Muscle of leg (tissue), 11 donors: Measurements from ENCODE around the gene ARHGEF2. TPM values are rescaled to one million over a fixed set of nuclear protein-coding genes. Genes with fewer than 3 reads are reported as not detected.

Experiments used
- DNase-seq: peaks from one replicate; pipeline ENCODE4 v3.0.0; 2013
- H3K27ac ChIP-seq: one replicate; pipeline ENCODE4 v1.5.1; 2013; ENCODE audit warnings: mild to moderate bottlenecking, low read length, control low read depth
- H3K27me3 ChIP-seq: one replicate; pipeline ENCODE4 v1.6.1; 2013; ENCODE audit warnings: low read length; ENCODE audit not compliant: control insufficient read depth, insufficient read depth
- H3K36me3 ChIP-seq: one replicate; pipeline ENCODE4 v1.6.1; 2013; ENCODE audit warnings: low read length; ENCODE audit not compliant: control insufficient read depth, insufficient read depth
- H3K4me1 ChIP-seq: one replicate; pipeline ENCODE4 v1.6.1; 2013; ENCODE audit warnings: low read length; ENCODE audit not compliant: control insufficient read depth, insufficient read depth
- H3K4me3 ChIP-seq: one replicate; pipeline ENCODE4 v1.5.1; 2013; ENCODE audit warnings: low read length, control low read depth
- H3K9me3 ChIP-seq: replicated peaks from 2 replicates; pipeline ENCODE4 v1.6.1; 2013; ENCODE audit warnings: low read depth, low read length; ENCODE audit not compliant: control insufficient read depth
- WGBS: methylation state at CpG from one replicate; pipeline ENCODE4 v1.1.5; 2013; ENCODE audit warnings: missing lambda C conversion rate; ENCODE audit not compliant: insufficient coverage; 5-methylcytosine and 5-hydroxymethylcytosine counted together
- polyA plus RNA-seq, 8 donors: library from polyadenylated mRNA; unstranded; fragments of 120-200 nt; gene quantifications; one replicate each; pipeline versions ENCODE4 v1.2.1 to v1.2.3, GENCODE V29; 2013; ENCODE audit warnings: inconsistent platforms in 1 of 8, low replicate concordance in 1 of 8; ENCODE audit not compliant: insufficient read length in 8 of 8, insufficient read depth in 1 of 8
- total RNA-seq: library from RNA; stranded (reverse); fragments of 120-200 nt; gene quantifications from one replicate; pipeline ENCODE4 v1.2.4, GENCODE V29; 2013

ARHGEF2 gene
- total and polyA plus RNA-seq, 9 donors = 100 to 153 (median 139) TPM

DNA sequence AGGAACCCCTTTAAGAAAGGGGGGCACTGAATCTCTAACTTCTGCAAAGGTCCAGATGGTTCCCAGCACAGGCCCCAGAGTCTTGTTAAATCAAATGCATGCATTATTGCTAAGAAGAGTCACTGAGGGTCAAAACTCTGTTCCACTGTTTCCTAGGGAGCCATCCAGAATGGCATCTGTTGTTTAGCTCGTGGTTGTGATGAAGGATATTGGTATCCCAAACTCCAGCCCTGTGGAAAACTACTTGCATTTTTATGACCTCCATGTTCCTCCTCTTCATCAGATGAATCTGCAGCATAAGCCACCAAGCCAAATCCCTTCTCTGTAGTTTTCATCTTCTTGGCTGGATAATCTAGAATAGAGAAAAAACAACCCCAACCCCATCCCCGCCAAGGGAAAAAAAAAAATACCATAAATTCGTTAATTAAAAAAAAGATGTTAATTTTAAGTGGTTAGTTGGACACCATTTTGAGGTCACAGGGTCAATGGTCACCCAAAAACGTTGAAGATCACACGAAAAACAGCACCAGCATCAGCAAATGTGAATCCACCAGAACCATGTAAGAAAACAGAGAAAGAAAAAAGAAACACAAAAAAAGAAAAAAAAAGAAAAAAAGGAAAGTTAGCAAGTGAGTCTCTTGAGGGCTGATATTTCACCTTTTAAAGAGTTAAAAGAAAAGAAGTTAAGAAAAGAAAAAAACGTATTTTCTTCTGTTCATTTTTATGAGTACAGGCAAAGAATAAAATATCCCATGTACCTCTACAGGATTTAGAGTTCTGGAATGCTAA lies 64.2 kb downstream of the ARHGEF2 start:
- DNase-seq = no peak
- Histone ChIP-seq H3K9me3 (no peaks in the 10 kb centered on the region), H3K27ac (no peak overlapping the region), H3K36me3 (peaks cover 56% of the 10 kb centered on the region), H3K4me1 (peaks cover 8% of the 10 kb centered on the region), H3K4me3 (no peak overlapping the region), H3K27me3 (no peaks in the 10 kb centered on the region)
- no CpG with 5 or more reads among the region's 6 CpGs for WGBS

DNA sequence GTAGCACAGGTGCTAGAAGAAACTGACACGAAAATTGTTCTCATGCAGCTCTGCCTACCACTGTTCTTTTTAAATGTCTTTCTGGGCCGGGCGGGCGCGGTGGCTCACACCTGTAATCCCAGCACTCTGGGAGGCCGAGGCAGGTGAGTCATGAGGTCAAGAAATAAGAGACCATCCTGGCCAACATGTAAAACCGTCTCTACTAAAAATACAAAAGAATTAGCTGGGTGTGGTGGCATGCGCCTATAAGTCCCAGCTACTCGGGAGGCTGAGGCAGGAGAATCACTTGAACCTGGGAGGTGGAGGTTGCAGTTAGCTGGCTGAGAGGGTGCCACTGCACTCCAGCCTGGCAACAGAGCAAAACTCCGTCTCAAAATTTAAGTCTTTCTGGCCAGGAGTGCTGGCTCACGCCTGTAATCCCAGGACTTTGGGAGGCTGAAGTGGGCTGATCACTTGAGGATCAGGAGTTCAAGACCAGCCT lies 66.3 kb downstream of the ARHGEF2 start:
- H3K4me3 ChIP-seq = no peak overlapping the region
- 60% methylated on average over 1 of the region's 11 CpGs for WGBS
- H3K9me3 ChIP-seq = no peaks in the 10 kb centered on the region
- peaks cover 8% of the 10 kb centered on the region for H3K4me1 ChIP-seq
- peaks cover 62% of the 10 kb centered on the region for H3K36me3 ChIP-seq
- H3K27me3 ChIP-seq = no peaks in the 10 kb centered on the region
- peak overlapping the region; percentile 82 for H3K27ac ChIP-seq
- DNase-seq = no peak

DNA sequence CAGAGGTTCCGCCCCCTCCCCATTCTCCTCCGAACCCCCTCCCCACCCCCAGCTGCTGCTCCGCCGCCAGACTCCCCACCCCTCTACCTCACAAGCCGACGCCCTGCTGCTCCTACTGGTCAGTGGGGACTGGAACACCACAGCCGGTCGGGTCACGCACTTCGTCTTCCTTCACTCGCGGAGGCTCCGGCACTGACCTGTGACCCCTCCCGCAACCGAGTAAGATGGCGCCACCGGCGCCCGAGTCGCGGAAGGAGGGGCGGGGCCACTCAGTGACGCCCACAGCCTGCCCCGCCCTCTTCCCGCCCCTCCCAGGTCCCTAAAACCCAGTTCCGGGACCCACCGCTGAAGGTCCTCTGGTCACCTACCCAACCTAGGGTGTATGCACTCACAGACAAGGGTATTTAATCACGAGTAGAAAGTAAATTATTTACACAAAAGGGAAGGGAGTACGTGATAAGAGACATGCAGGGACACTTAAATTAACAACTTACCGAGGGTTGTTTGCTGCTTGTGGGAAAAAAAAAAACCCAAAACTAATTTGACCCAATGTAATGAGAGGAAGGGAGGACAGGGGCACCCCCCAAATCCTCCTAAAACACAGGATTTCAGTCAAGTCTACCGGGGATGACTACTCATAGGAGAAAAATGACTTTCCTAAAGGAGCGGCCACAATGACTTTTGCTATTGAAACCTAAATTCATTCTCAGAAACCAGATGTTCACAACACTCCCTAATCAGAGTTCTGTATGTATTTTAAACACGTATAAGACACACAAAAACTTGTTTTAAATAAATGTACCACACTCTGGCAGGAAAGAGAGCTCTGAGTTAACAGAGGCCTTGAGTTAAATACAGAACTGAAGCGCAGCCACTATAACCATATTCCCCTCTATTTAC lies 66.9 kb downstream of the ARHGEF2 start, which contains the start of gene RIT1:
Gene RIT1 (minus strand): TSS at position 194 of the 900 bp plus-strand sequence. CDS start 588 bp downstream, outside the sequence.
- 0% methylated on average over 18 of the region's 34 CpGs for WGBS

DNA sequence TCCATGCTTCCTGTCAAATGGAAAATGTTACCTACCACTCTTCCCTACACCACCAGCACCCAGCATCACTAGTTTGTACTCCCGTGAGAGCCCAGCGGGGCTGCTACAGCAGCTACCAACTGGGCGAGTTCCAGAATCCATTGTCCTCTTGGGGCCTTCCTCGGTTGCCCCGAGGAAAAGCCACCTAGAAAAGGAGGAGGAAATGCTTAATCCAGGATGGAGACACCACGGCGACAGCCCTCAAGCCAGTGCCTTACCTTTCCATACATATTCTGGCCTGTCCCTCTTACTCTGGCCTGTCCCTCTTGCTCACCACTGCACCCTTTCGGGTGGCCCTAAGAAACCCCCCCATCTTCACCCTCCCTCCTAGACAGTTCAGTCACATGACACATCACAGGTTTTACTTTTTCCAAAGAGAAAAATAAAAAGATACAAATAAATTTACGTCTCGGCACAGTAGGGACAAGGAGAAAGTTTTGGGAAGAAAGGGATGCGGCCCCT lies 67.7 kb downstream of the ARHGEF2 start:
- peaks cover 8% of the 10 kb centered on the region for H3K4me1 ChIP-seq
- peaks cover 55% of the 10 kb centered on the region for H3K36me3 ChIP-seq
- H3K4me3 ChIP-seq = peak overlapping the region; percentile 69
- peak overlapping the region; percentile 82 for H3K27ac ChIP-seq
- WGBS = 8% methylated on average over 3 of the region's 11 CpGs
- H3K9me3 ChIP-seq = no peaks in the 10 kb centered on the region
- H3K27me3 ChIP-seq = no peaks in the 10 kb centered on the region
- DNase-seq = peak; percentile 61

More for the DNA sequence above, 66.9 kb downstream of the ARHGEF2 start, which contains the start of gene RIT1:
- Histone ChIP-seq H3K36me3 (peaks cover 59% of the 10 kb centered on the region), H3K4me1 (peaks cover 8% of the 10 kb centered on the region), H3K9me3 (no peaks in the 10 kb centered on the region), H3K27me3 (no peaks in the 10 kb centered on the region), H3K27ac (peak within 1 kb of the TSS; percentile 82), H3K4me3 (peak within 1 kb of the TSS; percentile 69)
- DNase-seq = peak; percentile 90

DNA sequence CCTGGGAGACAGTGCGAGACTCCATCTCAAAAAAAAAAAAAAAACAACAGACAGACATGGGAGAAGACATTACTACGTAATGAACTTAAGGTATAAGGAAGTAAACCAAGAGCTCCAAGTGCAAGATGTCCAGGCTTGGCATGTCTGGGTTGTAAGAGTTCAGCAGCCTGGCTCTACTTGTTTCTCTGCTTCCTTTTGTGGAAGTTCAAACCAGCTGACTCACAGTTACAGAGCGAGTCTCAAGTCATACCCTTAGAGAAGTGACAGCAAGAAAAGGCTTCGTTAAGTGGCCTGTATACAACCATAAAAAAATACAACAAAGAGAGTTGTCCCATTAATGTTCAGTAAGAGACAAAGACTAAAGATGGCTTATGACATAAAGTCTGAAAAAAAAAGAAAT lies 68.5 kb downstream of the ARHGEF2 start:
- Histone ChIP-seq H3K36me3 (peaks cover 52% of the 10 kb centered on the region), H3K27ac (no peak overlapping the region), H3K4me1 (peaks cover 8% of the 10 kb centered on the region), H3K27me3 (no peaks in the 10 kb centered on the region), H3K4me3 (no peak overlapping the region), H3K9me3 (no peaks in the 10 kb centered on the region)
- DNase-seq = peak; percentile 59
- no CpG with 5 or more reads among the region's 4 CpGs for WGBS

DNA sequence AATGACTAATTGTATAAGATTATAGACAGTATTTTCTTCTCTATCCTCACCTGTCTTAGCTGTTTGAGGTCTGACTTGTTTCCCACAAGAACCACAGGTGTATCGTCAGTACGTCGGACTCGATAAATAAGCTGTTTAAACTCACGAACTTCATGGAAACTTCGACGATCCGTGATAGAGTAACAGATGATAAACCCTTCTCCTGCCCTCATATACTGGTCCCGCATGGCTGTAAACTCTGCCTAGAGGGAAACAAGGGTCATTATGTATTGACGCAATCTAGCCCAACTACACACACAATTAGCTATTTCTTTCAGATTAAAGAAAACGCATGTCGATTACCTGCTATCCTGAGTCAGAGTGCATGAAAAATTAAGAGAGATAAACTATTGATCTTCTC lies 74.1 kb downstream of the ARHGEF2 start:
- Histone ChIP-seq H3K4me1 (no peaks in the 10 kb centered on the region), H3K27ac (no peak overlapping the region), H3K27me3 (no peaks in the 10 kb centered on the region), H3K9me3 (no peaks in the 10 kb centered on the region), H3K4me3 (no peak overlapping the region), H3K36me3 (peaks cover 68% of the 10 kb centered on the region)
- WGBS = 96% methylated on average over 9 of the region's 12 CpGs
- no peak for DNase-seq

DNA sequence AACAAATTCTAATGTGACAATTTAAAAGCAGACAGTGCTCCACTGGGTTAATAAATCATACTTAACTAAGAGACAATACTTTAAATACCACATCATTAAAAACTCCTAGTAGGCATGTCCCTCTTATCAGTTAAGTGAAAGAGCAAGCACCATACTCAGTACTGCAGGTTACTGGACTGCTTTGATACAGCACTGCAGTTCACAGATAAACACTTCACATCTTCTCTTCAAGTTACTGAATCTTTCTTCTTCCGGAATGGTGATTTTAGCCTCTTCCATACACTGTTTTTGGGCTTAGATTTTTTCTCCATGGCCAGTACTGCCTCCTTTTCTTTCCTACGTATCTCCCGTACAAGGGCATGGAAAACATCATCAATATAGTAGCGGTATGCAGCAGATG lies 78.2 kb downstream of the ARHGEF2 start:
- no peak overlapping the region for H3K27ac ChIP-seq
- no peak for DNase-seq
- H3K4me3 ChIP-seq = no peak overlapping the region
- H3K4me1 ChIP-seq = no peaks in the 10 kb centered on the region
- no peaks in the 10 kb centered on the region for H3K27me3 ChIP-seq
- no peaks in the 10 kb centered on the region for H3K9me3 ChIP-seq
- peaks cover 52% of the 10 kb centered on the region for H3K36me3 ChIP-seq
- WGBS = no CpG with 5 or more reads among the region's 4 CpGs

DNA sequence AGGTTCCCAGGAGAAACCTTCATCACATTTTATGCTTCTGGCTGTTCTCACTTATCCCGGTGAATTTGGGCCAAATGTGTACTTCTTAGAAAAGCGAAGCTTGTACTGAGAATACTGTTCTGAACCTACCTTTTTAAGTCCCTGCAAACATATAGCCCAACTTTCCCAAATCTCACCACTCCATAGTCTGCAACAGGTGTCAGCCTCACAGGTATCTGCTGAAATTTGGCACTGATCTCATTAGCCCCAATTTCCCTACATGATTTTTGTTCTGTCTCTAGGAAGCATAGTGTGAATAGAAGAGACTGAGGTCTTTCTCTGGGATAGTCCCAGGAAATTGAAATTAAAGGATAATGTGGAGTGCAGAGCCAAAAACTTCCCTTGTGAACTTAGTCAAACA lies 78.7 kb downstream of the ARHGEF2 start:
- DNase-seq = no peak
- peaks cover 48% of the 10 kb centered on the region for H3K36me3 ChIP-seq
- WGBS = 67% methylated on average over 1 of the region's 2 CpGs
- H3K9me3 ChIP-seq = no peaks in the 10 kb centered on the region
- no peaks in the 10 kb centered on the region for H3K4me1 ChIP-seq
- H3K27ac ChIP-seq = no peak overlapping the region
- no peaks in the 10 kb centered on the region for H3K27me3 ChIP-seq
- no peak overlapping the region for H3K4me3 ChIP-seq

DNA sequence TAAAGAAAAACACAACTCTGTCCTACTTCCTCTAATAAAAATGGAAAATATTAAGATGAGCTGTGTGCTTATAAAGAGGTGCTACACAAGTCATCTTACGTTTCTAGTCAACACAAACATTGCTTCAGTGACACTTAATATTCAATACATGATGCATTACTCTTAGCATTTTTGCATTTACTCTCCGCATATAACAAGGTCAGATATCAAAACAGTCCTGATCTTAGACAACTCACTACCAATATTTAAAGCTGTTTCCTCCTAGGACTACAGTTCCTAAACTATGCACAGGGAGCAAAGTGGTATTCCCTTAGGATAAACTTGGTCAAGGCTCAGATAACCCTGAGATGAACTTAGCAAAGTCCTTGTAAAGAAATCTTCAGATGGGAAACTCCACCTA lies 79.5 kb downstream of the ARHGEF2 start:
- Histone ChIP-seq H3K36me3 (peaks cover 40% of the 10 kb centered on the region), H3K9me3 (no peaks in the 10 kb centered on the region), H3K4me1 (no peaks in the 10 kb centered on the region), H3K4me3 (no peak overlapping the region), H3K27me3 (no peaks in the 10 kb centered on the region), H3K27ac (no peak overlapping the region)
- DNase-seq = no peak
- WGBS = no CpG with 5 or more reads among the region's 2 CpGs

DNA sequence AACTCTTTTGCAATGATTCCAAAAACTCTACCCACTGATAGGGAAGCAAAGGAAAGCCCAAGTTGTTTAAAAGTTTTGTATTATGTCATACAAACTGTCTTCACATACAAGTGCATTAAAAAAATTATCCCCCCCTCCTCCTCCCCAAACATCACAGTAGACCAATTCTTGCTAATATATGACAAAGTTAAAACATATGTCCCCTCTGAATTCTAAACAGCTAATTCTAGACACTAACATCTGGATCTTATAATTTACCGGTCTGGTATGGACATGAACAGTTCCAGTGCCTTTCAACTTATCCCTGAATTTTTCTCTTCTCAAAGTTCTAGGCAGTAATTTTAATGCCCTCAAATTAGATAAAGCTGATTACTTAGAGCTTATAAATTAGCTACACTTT lies 80.6 kb downstream of the ARHGEF2 start:
- Histone ChIP-seq H3K4me3 (no peak overlapping the region), H3K4me1 (peaks cover 9% of the 10 kb centered on the region), H3K9me3 (no peaks in the 10 kb centered on the region), H3K27me3 (no peaks in the 10 kb centered on the region), H3K27ac (no peak overlapping the region), H3K36me3 (peaks cover 35% of the 10 kb centered on the region)
- WGBS = no CpG with 5 or more reads among the region's 1 CpG
- DNase-seq = no peak
